ENCODE measurements around the gene NACC2.

- TF ChIP-seq CTCF (IDR thresholded peaks at IDR 0.05): no peak
- no peak for TF ChIP-seq POLR2A (IDR thresholded peaks at IDR 0.05)
- TF ChIP-seq POLR2AphosphoS5 (IDR thresholded peaks at IDR 0.05): no peak
These were observed 5.9 kb upstream of the NACC2 start for GRCh38 chr9:136100700-136101614.

All from prostate gland (tissue), 2 donors.